ENCODE results near the gene EPB41L4B.

The EPB41L4B gene

GRCh38 chr9:109182940-109183798, 137.7 kb downstream of the EPB41L4B start:
- peak; percentile 78 for FAIRE-seq
- no peak for TF ChIP-seq TAF1 (IDR thresholded peaks at IDR 0.05; ENCODE audit: borderline replicate concordance, low read depth, low read length)
- TF ChIP-seq POLR2A (IDR thresholded peaks at IDR 0.05; ENCODE audit: low read depth, low read length) = no peak
- TF ChIP-seq POLR2AphosphoS5 (IDR thresholded peaks at IDR 0.05; ENCODE audit: low read depth, low read length) = no peak
- no peak for DNase-seq (ENCODE audit: insufficient read length)

- no peak for FAIRE-seq
Measured at GRCh38 chr9:109182550-109182939, 138.3 kb downstream of the EPB41L4B start.

GRCh38 chr9:109181284-109181683, 139.6 kb downstream of the EPB41L4B start:
- TF ChIP-seq POLR2AphosphoS5 (IDR thresholded peaks at IDR 0.05; ENCODE audit: low read depth, low read length) (no peak), TAF1 (IDR thresholded peaks at IDR 0.05; ENCODE audit: borderline replicate concordance, low read depth, low read length) (no peak), POLR2A (IDR thresholded peaks at IDR 0.05; ENCODE audit: low read depth, low read length) (no peak)
- FAIRE-seq (peak; percentile 61), DNase-seq (ENCODE audit: insufficient read length) (peak; percentile 41)

More at GRCh38 chr9:109182550-109182939, 138.3 kb downstream of the EPB41L4B start:
- TF ChIP-seq POLR2AphosphoS5 (IDR thresholded peaks at IDR 0.05; ENCODE audit: low read depth, low read length) (no peak), POLR2A (IDR thresholded peaks at IDR 0.05; ENCODE audit: low read depth, low read length) (no peak), TAF1 (IDR thresholded peaks at IDR 0.05; ENCODE audit: borderline replicate concordance, low read depth, low read length) (no peak)
- no peak for DNase-seq (ENCODE audit: insufficient read length)

GRCh38 chr9:109179801-109180523, 140.9 kb downstream of the EPB41L4B start:
- no peak for DNase-seq (ENCODE audit: insufficient read length)
- TF ChIP-seq POLR2A (IDR thresholded peaks at IDR 0.05; ENCODE audit: low read depth, low read length) (no peak), POLR2AphosphoS5 (IDR thresholded peaks at IDR 0.05; ENCODE audit: low read depth, low read length) (no peak), TAF1 (IDR thresholded peaks at IDR 0.05; ENCODE audit: borderline replicate concordance, low read depth, low read length) (no peak)
- FAIRE-seq = no peak

- DNase-seq (ENCODE audit: insufficient read length) = no peak
- FAIRE-seq = no peak
- TF ChIP-seq POLR2AphosphoS5 (IDR thresholded peaks at IDR 0.05; ENCODE audit: low read depth, low read length) (no peak), POLR2A (IDR thresholded peaks at IDR 0.05; ENCODE audit: low read depth, low read length) (no peak)
Measured at GRCh38 chr9:109176963-109177362, 143.9 kb downstream of the EPB41L4B start.

GRCh38 chr9:109176386-109176785, 144.5 kb downstream of the EPB41L4B start:
- no peak for TF ChIP-seq POLR2A (IDR thresholded peaks at IDR 0.05; ENCODE audit: low read depth, low read length)
- TF ChIP-seq TAF1 (IDR thresholded peaks at IDR 0.05; ENCODE audit: borderline replicate concordance, low read depth, low read length) = no peak
- no peak for TF ChIP-seq POLR2AphosphoS5 (IDR thresholded peaks at IDR 0.05; ENCODE audit: low read depth, low read length)
- DNase-seq (ENCODE audit: insufficient read length) (no peak), FAIRE-seq (no peak)

- FAIRE-seq (no peak), DNase-seq (ENCODE audit: insufficient read length) (no peak)
- TF ChIP-seq POLR2AphosphoS5 (IDR thresholded peaks at IDR 0.05; ENCODE audit: low read depth, low read length) (no peak), TAF1 (IDR thresholded peaks at IDR 0.05; ENCODE audit: borderline replicate concordance, low read depth, low read length) (no peak)
Measured at GRCh38 chr9:109172935-109173334, 147.9 kb downstream of the EPB41L4B start.

GRCh38 chr9:109171926-109172325, 148.9 kb downstream of the EPB41L4B start:
- no peak for FAIRE-seq
- DNase-seq (ENCODE audit: insufficient read length) = no peak
- TF ChIP-seq POLR2AphosphoS5 (IDR thresholded peaks at IDR 0.05; ENCODE audit: low read depth, low read length) = no peak
- TF ChIP-seq TAF1 (IDR thresholded peaks at IDR 0.05; ENCODE audit: borderline replicate concordance, low read depth, low read length) = no peak
- no peak for TF ChIP-seq POLR2A (IDR thresholded peaks at IDR 0.05; ENCODE audit: low read depth, low read length)

- FAIRE-seq = no peak
- no peak for TF ChIP-seq POLR2A (IDR thresholded peaks at IDR 0.05; ENCODE audit: low read depth, low read length)
- TF ChIP-seq POLR2AphosphoS5 (IDR thresholded peaks at IDR 0.05; ENCODE audit: low read depth, low read length) = no peak
- TF ChIP-seq TAF1 (IDR thresholded peaks at IDR 0.05; ENCODE audit: borderline replicate concordance, low read depth, low read length) = no peak
- DNase-seq (ENCODE audit: insufficient read length) = no peak
Measured at GRCh38 chr9:109168170-109168569, 152.7 kb downstream of the EPB41L4B start.

GRCh38 chr9:109167716-109168115, 153.1 kb downstream of the EPB41L4B start:
- TF ChIP-seq POLR2A (IDR thresholded peaks at IDR 0.05; ENCODE audit: low read depth, low read length) = no peak
- no peak for TF ChIP-seq POLR2AphosphoS5 (IDR thresholded peaks at IDR 0.05; ENCODE audit: low read depth, low read length)
- no peak for TF ChIP-seq TAF1 (IDR thresholded peaks at IDR 0.05; ENCODE audit: borderline replicate concordance, low read depth, low read length)
- no peak for FAIRE-seq
- no peak for DNase-seq (ENCODE audit: insufficient read length)

- FAIRE-seq = no peak
- TF ChIP-seq POLR2AphosphoS5 (IDR thresholded peaks at IDR 0.05; ENCODE audit: low read depth, low read length) (no peak), TAF1 (IDR thresholded peaks at IDR 0.05; ENCODE audit: borderline replicate concordance, low read depth, low read length) (no peak), POLR2A (IDR thresholded peaks at IDR 0.05; ENCODE audit: low read depth, low read length) (no peak)
- DNase-seq (ENCODE audit: insufficient read length) = no peak
Measured at GRCh38 chr9:109166771-109167601, 153.9 kb downstream of the EPB41L4B start, which contains the start of gene FRRS1L. FRRS1L (minus strand) TSS chr9:109167249; CDS start chr9:109167138, 111 bp downstream.
